Body of pancreas (tissue), 4 donors: ENCODE measurements around the gene GRK4.

Source experiments
- CTCF ChIP-seq, 7 experiments: fragments of 450-650 bp in 4 of 7; fragments of 200-600 bp in 3 of 7; sonication (generic) in 3 of 7; IDR thresholded peaks; one replicate each; pipeline ENCODE4 v1.5.1; 2016 to 2019; ENCODE audit warnings: antibody characterized with exemption in 7 of 7
- POLR2A ChIP-seq, 3 donors: fragments of 450-650 bp; IDR thresholded peaks; one replicate each; pipeline ENCODE4 v1.6.1; 2016; ENCODE audit warnings: antibody characterized with exemption in 3 of 3, mild to moderate bottlenecking in 2 of 3

- TF ChIP-seq CTCF (IDR thresholded peaks at IDR 0.05), result no peak
- no peak for TF ChIP-seq POLR2A (IDR thresholded peaks at IDR 0.05)
These were observed 22.0 kb upstream of the GRK4 start for GRCh38 chr4:2941138-2942036.
